ENCODE results near the gene PXMP4.

DNA sequence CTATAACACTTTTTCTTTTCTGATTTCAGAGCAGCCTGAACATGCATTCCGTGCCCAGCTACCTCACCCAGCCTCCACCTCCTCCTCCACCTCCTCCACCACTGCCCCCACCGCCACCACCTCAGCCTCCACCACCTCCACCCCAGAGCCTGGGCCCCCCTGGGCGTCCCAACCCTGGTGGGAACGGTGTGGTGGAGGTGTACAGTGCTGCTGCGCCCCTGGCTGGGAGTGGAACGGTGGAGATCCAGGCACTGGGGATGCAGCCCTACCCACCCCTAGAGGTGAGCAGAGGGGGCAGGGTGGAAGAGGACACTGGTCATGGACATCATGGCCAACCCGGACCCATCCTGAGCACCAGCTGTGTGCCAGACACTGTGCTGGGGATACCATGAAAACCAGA is 33.0 kb upstream of the PXMP4 start:
- TF ChIP-seq CTCF (IDR thresholded peaks at IDR 0.05): no peak
- TF ChIP-seq POLR2A (IDR thresholded peaks at IDR 0.05): no peak
- TF ChIP-seq EP300 (IDR thresholded peaks at IDR 0.05): no peak
- no peak for TF ChIP-seq POLR2AphosphoS5 (IDR thresholded peaks at IDR 0.05)

Data from gastroesophageal sphincter (tissue), 3 donors.